LNCAP (cell line): ENCODE data around the gene MLXIP.

Experiments
- TF ChIP-seq, protein P1 (sequence below): fragments of 450-650 bp; IDR thresholded peaks from 2 replicates; pipeline ENCODE4 v1.5.1; 2017; ENCODE audit warnings: mild to moderate bottlenecking

Gene MLXIP

DNA sequence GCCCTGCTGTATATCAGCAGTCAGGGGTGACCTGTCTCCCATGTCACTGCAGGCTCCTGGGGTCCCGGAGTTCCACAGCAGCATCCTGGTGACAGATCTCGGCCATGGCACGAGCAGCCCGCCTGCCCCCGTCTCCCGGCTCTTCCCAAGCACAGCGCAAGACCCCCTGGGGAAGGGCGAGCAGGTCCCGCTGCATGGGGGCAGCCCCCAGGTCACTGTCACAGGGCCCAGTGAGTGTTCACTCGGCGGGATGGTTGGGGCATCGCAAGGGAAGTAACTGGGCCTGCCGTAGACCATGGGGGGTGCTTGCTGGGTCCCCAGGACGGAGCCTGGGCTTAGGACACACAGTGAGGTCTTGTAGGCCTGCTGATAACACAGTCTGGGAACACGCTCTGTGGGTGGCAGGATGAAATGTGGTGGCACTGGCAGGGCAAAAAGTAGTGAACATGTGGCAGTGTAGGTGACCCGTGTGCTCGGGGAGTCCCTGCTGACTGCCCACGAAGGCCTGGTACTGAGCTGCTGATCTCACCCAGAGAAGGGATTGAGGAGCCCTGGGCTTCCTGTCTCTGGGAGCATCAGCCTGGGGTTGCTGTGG, 57.0 kb downstream of the MLXIP start:
- TF ChIP-seq, protein P1, sequence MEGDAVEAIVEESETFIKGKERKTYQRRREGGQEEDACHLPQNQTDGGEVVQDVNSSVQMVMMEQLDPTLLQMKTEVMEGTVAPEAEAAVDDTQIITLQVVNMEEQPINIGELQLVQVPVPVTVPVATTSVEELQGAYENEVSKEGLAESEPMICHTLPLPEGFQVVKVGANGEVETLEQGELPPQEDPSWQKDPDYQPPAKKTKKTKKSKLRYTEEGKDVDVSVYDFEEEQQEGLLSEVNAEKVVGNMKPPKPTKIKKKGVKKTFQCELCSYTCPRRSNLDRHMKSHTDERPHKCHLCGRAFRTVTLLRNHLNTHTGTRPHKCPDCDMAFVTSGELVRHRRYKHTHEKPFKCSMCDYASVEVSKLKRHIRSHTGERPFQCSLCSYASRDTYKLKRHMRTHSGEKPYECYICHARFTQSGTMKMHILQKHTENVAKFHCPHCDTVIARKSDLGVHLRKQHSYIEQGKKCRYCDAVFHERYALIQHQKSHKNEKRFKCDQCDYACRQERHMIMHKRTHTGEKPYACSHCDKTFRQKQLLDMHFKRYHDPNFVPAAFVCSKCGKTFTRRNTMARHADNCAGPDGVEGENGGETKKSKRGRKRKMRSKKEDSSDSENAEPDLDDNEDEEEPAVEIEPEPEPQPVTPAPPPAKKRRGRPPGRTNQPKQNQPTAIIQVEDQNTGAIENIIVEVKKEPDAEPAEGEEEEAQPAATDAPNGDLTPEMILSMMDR = no peak

DNA sequence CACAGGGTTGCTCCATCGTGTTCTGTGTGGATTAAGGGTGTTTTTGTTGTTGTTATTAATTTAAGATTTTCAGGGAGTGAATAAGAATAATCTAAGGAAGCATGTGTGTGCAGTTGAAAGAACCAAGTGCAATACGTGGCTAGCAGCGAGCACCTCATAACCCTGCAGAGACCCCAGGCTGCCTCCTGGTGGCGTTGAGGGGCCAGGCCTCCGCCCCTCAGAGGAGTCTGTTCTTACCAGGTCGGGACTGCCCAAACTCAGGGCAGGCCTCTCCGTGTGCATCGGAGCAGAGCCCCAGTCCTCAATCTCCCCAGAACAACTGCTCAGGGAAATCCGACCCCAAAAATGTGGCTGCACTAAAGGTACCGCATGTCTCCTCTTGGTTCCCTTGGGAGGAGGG, 58.7 kb downstream of the MLXIP start:
- TF ChIP-seq, protein P1 = no peak

DNA sequence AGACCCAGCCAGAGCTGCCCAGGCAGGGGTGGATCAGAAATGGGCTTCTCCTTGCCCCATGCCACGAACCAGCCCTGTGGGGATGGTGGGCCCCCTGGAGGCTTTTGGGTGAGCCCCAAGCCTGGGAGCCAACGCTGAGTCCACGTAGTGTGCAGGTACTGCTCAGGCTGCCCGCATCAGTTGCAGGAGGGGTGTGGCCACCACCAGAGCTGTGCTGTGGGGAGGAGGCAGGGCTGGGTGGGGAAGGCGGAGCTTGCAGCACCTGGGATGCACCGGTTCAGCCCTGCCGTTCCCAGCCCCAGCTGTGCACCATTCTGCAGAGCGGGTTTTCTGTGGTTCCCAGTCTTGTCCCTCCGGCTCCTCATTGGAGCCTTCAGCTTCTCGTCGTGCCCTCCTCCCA, 59.1 kb downstream of the MLXIP start:
- TF ChIP-seq, protein P1 = no peak

DNA sequence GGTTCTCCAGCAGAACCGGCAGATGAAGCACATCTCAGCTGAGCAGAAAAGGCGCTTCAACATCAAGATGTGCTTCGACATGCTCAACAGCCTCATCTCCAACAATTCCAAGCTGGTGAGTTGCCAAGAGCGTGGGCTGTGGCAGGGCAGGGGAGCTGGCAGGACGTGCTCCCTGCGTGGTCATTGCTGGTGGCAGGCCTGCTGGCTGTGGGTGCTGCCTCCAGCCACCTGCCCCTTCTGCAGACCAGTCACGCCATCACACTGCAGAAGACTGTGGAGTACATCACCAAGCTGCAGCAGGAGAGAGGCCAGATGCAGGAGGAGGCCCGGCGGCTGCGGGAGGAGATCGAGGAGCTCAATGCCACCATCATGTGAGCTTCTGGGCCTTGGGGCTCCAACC, 59.6 kb downstream of the MLXIP start:
- TF ChIP-seq, protein P1 = no peak

DNA sequence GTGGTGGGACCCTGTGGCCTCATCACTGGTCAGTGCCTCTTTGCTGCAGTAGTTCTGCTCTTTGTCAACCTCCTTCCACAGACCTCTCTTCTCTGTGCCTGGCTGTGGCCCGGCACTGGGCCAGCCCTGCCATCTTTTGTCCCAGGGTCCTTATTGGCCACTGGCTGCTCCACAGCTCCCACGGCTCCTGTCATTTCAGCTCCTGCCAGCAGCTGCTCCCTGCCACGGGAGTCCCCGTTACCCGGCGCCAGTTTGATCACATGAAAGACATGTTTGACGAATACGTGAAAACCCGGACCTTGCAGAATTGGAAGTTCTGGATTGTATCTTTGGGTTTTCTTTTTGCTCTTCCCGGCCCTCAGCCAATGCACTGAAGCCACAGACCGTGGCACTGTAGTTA, 60.1 kb downstream of the MLXIP start:
- TF ChIP-seq, protein P1 = no peak

DNA sequence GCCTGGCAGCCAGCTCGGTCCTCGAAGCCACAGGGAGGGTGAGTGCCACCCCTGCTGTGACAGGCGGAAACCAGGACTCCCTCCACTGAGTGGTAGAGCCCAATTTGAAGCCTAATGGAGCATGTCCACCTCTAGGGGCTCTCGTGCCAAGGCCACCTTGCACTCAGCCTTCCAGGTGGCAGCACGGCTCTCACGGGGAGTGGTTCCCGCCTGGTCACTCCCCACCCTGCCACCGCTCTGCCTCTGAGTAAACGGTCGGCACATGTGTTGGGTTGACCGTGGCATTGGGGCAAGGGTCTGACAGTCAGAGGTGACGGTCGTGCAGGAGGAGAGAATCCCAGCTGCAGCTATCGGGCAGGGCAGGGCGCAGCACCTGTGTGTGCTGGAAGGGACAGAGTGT, 60.7 kb downstream of the MLXIP start:
- TF ChIP-seq, protein P1 = no peak

DNA sequence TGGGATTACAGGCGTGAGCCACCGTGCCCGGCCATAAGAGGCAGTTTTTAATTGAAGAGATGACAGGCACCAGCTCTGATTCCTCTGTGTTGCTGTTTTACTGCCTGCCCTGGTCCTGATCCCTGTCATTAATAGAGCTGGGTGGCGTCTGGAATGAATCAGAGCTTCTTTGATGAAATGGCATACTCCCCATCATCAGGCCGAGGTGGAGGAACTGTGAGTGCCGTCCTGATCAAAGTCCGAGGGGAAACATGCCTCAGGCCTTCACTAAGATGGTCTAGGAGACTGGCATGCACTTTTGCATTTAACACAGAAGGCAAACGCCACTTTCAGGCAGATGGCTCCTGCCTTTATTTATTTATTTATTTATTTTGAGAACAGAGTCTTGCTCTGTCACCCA, 61.4 kb downstream of the MLXIP start:
- TF ChIP-seq, protein P1 = no peak
